HG03469 (cell line): ENCODE data around the gene B3GAT1.

Experiments
- ATAC-seq: cut with Tn5 transposase; IDR thresholded peaks from one replicate; pipeline ENCODE4 v1.9.1; 2021; ENCODE audit warnings: mild to moderate bottlenecking, moderate library complexity, moderate number of reproducible peaks; ENCODE audit not compliant: unreplicated experiment

B3GAT1 gene

GRCh38 chr11:134442246-134442645 lies 30.2 kb upstream of the B3GAT1 start:
- no peak for ATAC-seq

GRCh38 chr11:134441706-134442105 lies 29.7 kb upstream of the B3GAT1 start:
- ATAC-seq: no peak

- no peak for ATAC-seq
Measured at GRCh38 chr11:134441281-134441680, 29.2 kb upstream of the B3GAT1 start.

- no peak for ATAC-seq
Measured at GRCh38 chr11:134440851-134441250, 28.8 kb upstream of the B3GAT1 start.

GRCh38 chr11:134438542-134439537 lies 26.8 kb upstream of the B3GAT1 start:
- no peak for ATAC-seq

GRCh38 chr11:134437821-134438220 lies 25.8 kb upstream of the B3GAT1 start:
- no peak for ATAC-seq

GRCh38 chr11:134436781-134437180 lies 24.7 kb upstream of the B3GAT1 start:
- ATAC-seq: no peak

- ATAC-seq: no peak
Measured at GRCh38 chr11:134433806-134434205, 21.8 kb upstream of the B3GAT1 start.

- no peak for ATAC-seq
Measured at GRCh38 chr11:134433251-134433650, 21.2 kb upstream of the B3GAT1 start.

- no peak for ATAC-seq
Measured at GRCh38 chr11:134432776-134433175, 20.7 kb upstream of the B3GAT1 start.

- no peak for ATAC-seq
Measured at GRCh38 chr11:134429106-134429505, 17.1 kb upstream of the B3GAT1 start.

GRCh38 chr11:134425816-134426536 lies 13.9 kb upstream of the B3GAT1 start:
- no peak for ATAC-seq

- no peak for ATAC-seq
Measured at GRCh38 chr11:134425413-134425812, 13.4 kb upstream of the B3GAT1 start.

GRCh38 chr11:134423106-134423505 lies 11.1 kb upstream of the B3GAT1 start:
- ATAC-seq: no peak

GRCh38 chr11:134417871-134418840 lies 6.1 kb upstream of the B3GAT1 start:
- ATAC-seq: no peak

GRCh38 chr11:134416726-134417125 lies 4.7 kb upstream of the B3GAT1 start:
- ATAC-seq: no peak

- no peak for ATAC-seq
Measured at GRCh38 chr11:134414766-134415765, 3.0 kb upstream of the B3GAT1 start.

GRCh38 chr11:134413826-134414731 lies 2.0 kb upstream of the B3GAT1 start:
- ATAC-seq: no peak
